HG02938 (cell line): Measurements from ENCODE around the gene SCMH1.
"Not testable (repeated sequence)": the region's sequence is repeated elsewhere in the genome, so short reads cannot be mapped to it uniquely, and the experiment has no call there.

Experiments used
- ATAC-seq: cut with Tn5 transposase; IDR thresholded peaks from one replicate; pipeline ENCODE4 v1.9.1; 2021; ENCODE audit warnings: mild to moderate bottlenecking, moderate library complexity; ENCODE audit not compliant: unreplicated experiment

Gene SCMH1

GRCh38 chr1:41215623-41216022, 26.5 kb downstream of the SCMH1 start:
- ATAC-seq, result no peak

DNA sequence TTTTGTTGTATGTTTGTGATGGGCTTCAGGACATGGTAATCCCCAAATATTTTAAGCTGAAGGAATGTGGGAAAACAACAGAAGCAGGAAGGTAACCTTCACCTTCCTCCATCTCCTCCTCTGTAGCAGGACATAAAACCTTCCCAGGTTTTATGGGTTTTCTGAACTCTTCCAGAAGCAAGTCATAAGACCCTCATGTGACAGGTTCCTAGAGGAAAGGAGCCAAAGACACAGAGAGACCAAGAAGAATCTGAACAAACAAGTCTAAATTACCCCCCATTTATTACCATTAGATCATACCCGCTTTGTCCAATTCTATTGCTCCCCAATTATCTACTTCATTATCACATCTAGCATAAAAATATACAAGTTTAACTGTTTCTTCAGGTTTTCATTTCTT, 28.8 kb downstream of the SCMH1 start:
- no peak for ATAC-seq

GRCh38 chr1:41211608-41212007, 30.5 kb downstream of the SCMH1 start:
- ATAC-seq, result not testable (repeated sequence)

DNA sequence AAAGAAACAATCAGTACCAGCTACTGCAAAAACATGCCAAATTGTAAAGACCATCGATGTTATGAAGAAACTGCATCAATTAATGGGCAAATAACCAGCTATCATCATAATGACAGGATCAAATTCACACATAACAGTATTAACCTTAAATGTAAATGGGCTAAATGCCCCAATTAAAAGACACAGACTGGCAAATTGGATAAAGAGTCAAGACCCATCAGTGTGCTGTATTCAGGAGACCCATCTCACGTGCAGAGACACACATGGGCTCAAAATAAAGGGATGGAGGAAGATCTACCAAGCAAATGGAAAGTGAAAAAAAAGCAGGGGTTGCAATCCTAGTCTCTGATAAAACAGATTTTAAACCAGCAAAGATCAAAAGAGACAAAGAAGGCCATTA, 35.1 kb downstream of the SCMH1 start:
- ATAC-seq, result not testable (repeated sequence)

- no peak for ATAC-seq
Measured at GRCh38 chr1:41200728-41201127, 41.4 kb downstream of the SCMH1 start.

GRCh38 chr1:41199375-41199774, 42.7 kb downstream of the SCMH1 start:
- no peak for ATAC-seq

- no peak for ATAC-seq
Measured at GRCh38 chr1:41192456-41193178, 49.5 kb downstream of the SCMH1 start.

GRCh38 chr1:41184446-41184845, 57.7 kb downstream of the SCMH1 start:
- no peak for ATAC-seq

- not testable (repeated sequence) for ATAC-seq
Measured at GRCh38 chr1:41178230-41178629, 63.9 kb downstream of the SCMH1 start.

GRCh38 chr1:41175546-41175945, 66.6 kb downstream of the SCMH1 start:
- no peak for ATAC-seq

GRCh38 chr1:41174170-41174569, 67.9 kb downstream of the SCMH1 start:
- no peak for ATAC-seq

- no peak for ATAC-seq
Measured at GRCh38 chr1:41173651-41174050, 68.5 kb downstream of the SCMH1 start.

DNA sequence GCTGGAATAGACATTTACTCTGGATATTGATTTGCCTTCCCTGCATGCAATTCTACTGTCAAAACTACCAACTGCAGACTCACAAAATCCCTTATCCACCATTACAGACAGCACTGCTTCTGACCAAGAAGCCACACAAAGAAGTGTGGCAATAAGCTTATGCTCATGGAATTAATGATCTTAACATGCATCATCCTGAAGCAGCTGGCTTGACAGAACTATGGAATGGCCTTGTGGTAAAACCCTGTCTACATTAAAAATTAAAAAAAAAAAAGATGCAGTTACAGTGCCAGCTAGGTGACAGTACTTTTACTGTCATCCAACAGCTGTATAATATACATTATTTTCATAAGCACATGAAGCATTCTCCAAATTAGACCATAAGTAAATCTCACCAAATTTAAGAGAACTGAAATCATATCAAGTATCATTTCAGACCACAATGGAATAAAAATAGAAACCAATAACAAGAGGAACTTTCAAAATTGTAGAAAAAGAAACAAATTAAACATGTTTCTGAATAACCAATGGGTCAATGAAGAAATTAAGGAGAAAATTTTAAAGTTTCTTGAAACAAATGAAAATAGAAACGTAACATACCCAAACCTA, 70.7 kb downstream of the SCMH1 start:
- ATAC-seq, result no peak

- no peak for ATAC-seq
Measured at GRCh38 chr1:41169799-41170180, 72.3 kb downstream of the SCMH1 start.

DNA sequence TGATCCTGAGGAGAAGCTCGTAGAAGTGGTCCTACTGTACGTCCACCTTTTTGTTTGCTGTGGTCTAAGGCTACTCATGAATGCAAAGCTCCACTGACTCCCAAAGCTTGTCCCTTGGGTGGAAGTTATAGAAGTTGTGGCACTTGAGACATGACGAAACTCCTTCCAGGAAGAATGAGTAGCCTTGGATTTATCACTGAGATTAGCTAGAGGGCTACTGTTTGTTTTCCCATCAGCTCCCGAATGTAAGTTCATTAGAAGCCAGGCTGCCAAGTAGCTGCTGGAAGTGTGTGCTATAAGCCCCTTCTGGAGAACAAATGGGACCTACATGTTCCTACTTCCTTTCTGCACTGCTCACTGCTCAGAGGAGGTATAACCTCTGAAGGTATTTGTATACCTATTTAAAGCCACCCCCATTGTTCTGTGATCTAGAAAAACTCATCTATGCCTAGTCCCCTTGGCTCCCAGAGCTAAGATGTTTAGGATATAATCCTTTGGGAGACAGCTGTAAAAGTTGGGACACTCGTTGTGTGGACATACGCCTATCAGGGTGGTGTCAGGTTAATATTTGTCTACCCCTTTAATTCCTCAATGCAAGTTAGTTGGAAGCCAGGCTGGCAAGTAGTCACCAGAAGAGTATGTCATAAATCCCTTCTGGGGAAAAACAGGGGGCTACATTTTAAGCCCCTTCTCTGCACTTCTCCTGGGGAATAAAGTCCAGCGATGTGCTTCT, 72.9 kb downstream of the SCMH1 start:
- no peak for ATAC-seq

DNA sequence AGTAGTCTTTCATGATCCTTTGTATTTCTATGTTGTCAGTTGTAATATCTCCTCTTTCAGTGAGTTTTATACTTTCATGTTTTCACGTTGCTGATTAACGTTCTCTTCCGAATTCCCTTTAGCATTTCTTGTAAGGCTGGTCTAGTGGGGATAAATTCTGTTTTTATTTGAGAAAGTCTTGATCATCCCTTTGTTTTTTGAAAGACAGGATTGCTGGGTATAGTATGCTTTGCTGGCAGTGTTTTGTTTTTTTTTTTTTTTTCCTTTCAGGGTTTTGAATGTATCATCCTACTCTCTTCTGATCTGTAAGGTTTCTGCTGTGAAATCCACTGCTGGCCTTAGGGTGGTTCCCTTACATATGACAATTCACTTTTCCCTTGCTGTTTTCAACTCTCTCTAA, 74.4 kb downstream of the SCMH1 start:
- no peak for ATAC-seq

DNA sequence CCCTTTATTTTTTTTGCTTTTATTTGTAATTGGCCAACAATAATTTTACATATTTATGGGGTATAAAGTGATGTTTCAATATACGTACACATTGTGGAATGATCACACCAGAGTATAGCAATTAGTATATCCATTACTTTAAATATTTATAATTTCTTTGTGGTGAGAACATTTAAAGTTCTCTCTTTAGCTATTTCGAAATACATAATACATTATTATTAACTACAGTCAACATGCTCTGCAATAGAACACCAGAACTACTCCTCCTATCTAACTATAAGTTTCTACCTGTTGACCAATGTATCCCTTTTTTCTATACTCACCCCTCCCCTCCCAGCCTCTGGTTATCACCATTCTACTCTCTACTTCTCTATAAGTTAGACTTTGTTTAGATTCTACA, 77.4 kb downstream of the SCMH1 start:
- no peak for ATAC-seq

GRCh38 chr1:41162441-41162840, 79.7 kb downstream of the SCMH1 start:
- ATAC-seq, result no peak

DNA sequence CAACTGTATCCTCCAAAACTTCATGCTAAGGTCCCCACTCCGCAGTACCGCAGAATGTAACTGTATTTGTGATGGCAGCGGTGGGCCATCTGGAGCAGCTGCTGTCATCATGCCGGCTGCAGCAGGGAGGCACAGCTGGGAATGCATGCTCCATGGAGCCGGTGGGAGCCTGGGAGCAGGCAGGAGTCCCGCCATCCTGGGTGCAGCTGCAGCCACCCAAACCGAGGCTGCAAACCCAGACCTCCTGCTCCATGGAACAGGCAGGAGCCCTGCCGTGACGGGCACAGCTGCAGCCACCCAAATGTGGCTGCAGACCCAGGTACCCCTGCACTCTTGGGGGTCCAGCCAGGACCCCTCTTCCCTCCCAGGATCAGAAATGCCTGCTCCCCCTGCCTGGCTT, 80.3 kb downstream of the SCMH1 start:
- no peak for ATAC-seq

GRCh38 chr1:41160498-41161110, 81.5 kb downstream of the SCMH1 start:
- ATAC-seq, result no peak

DNA sequence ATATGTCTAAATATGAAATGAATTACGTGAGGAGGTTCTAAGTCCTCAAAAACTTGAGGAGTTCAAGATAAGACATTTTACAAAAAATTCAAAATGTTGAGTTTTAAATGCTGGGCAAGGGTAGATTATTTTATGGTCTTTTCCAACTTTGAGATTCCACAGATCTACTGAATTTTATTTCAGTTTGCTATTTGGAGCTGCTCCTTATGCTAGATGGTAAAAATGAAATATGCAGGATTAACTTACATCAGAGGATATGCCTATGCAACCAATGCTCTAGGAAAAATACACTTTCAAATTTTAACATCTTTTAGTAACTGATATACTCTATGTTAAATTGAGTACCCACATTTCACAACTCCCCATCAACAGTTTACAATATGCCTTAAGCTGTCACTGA, 83.1 kb downstream of the SCMH1 start:
- ATAC-seq, result no peak
